Activated naive CD4-positive, alpha-beta T cell treated with anti-CD3 and anti-CD28 coated beads, Interleukin-2, amount 10 ng/mL, durations not matched to agents 7 days and 5 days (primary cell): ENCODE measurements around the gene MICALL2.

Source experiments
- CTCF ChIA-PET: fragments of 350-600 bp; sonication (Branson Sonifier 250); formaldehyde crosslinking; loops from one replicate; lab custom pipeline; 2021; ENCODE audit warnings: antibody characterized with exemption; lab: Charles Lee
- DNase-seq: peaks from one replicate; pipeline ENCODE4 v3.0.0-alpha.2; 2020
- H3K27ac Mint-ChIP-seq: one replicate; pipeline ENCODE4 v1.8.0; 2021; ENCODE audit warnings: mild to moderate bottlenecking, moderate library complexity, mixed read lengths
- H3K27me3 Mint-ChIP-seq: one replicate; pipeline ENCODE4 v1.8.0; 2021; ENCODE audit warnings: mild to moderate bottlenecking, mixed read lengths
- H3K36me3 Mint-ChIP-seq: one replicate; pipeline ENCODE4 v1.8.0; 2021; ENCODE audit warnings: mixed read lengths
- H3K4me1 Mint-ChIP-seq: one replicate; pipeline ENCODE4 v1.8.0; 2021; ENCODE audit warnings: mixed read lengths
- H3K4me3 Mint-ChIP-seq: one replicate; pipeline ENCODE4 v1.8.0; 2021; ENCODE audit warnings: mild to moderate bottlenecking, moderate library complexity, mixed read lengths
- H3K9me3 Mint-ChIP-seq: one replicate; pipeline ENCODE4 v1.8.0; 2021; ENCODE audit warnings: mixed read lengths

Gene MICALL2

DNA sequence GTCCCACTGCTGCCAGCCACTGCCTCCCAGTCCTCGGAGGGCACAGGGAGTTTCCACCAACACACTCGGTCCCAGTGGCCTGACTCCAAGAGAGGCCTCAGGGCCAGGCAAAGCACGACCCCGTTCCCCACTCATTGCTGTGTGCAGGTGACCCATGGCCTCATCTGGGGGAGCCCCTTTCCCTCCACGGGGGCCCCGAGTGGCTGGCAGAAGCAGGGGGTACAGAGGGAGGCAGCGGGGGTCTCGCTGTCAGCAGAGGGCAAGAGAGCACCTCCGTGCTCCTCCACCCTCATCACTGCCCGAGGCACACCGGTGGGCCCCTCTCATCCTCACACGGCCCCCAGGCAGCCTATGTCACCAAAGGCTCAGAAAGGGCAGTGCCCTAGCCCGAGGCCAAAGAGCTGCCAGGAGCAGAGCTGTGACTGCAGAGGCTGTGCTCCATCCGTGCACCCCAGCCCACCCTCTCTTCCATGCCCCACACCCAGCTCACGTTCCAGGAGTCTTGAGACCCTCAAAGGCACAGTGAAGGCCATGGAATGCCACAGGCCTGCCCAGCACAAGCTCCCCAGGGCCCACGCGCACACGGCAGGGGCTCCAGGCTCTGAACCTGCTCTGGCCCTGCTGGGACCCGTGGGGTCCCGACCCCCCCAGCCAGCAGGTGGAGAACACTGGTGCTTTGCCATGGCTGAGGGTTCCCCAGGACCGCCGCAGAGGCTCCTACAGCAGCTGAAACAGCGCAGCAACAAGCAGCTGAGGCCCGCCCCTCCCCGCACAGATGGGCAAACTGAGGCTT, 25.9 kb downstream of the MICALL2 start:
- Mint-ChIP-seq H3K4me3 (no peak overlapping the region), H3K27me3 (peaks cover 13% of the 10 kb centered on the region), H3K9me3 (no peaks in the 10 kb centered on the region), H3K36me3 (no peaks in the 10 kb centered on the region), H3K4me1 (peaks cover 2% of the 10 kb centered on the region), H3K27ac (no peak overlapping the region)
- no peak for DNase-seq
- CTCF ChIA-PET, result interaction anchor here (0.9 to 3.9 kb wide), 8 partner anchors 11 to 240 kb away, joined by 3 to 38 read pairs (median 5); no protein-coding TSS in a partner anchor

- H3K4me3 Mint-ChIP-seq, result no peak overlapping the region
- H3K36me3 Mint-ChIP-seq, result no peaks in the 10 kb centered on the region
- peaks cover 13% of the 10 kb centered on the region for H3K27me3 Mint-ChIP-seq
- H3K9me3 Mint-ChIP-seq, result no peaks in the 10 kb centered on the region
- peak; percentile 85 for DNase-seq
- CTCF ChIA-PET, result interaction anchor here (0.8 to 3.9 kb wide), 14 partner anchors 10 to 439 kb away, joined by 3 to 38 read pairs (median 4); no protein-coding TSS in a partner anchor
- no peak overlapping the region for H3K27ac Mint-ChIP-seq
- H3K4me1 Mint-ChIP-seq, result peaks cover 2% of the 10 kb centered on the region
Measured at GRCh38 chr7:1432411-1433082, 26.7 kb downstream of the MICALL2 start.

GRCh38 chr7:1431634-1432380, 27.5 kb downstream of the MICALL2 start:
- peaks cover 2% of the 10 kb centered on the region for H3K4me1 Mint-ChIP-seq
- H3K36me3 Mint-ChIP-seq, result no peaks in the 10 kb centered on the region
- peaks cover 13% of the 10 kb centered on the region for H3K27me3 Mint-ChIP-seq
- CTCF ChIA-PET, result interaction anchor here (0.7 to 3.9 kb wide), 15 partner anchors 8 to 438 kb away, joined by 3 to 38 read pairs (median 4); no protein-coding TSS in a partner anchor
- no peak for DNase-seq
- no peak overlapping the region for H3K4me3 Mint-ChIP-seq
- H3K9me3 Mint-ChIP-seq, result no peaks in the 10 kb centered on the region
- no peak overlapping the region for H3K27ac Mint-ChIP-seq

- Mint-ChIP-seq H3K36me3 (no peaks in the 10 kb centered on the region), H3K9me3 (no peaks in the 10 kb centered on the region), H3K4me1 (peaks cover 2% of the 10 kb centered on the region), H3K27me3 (peaks cover 15% of the 10 kb centered on the region), H3K4me3 (no peak overlapping the region), H3K27ac (no peak overlapping the region)
- DNase-seq, result no peak
- CTCF ChIA-PET, result interaction anchor here (0.7 to 3.9 kb wide), 5 partner anchors 9 to 238 kb away, joined by 3 to 38 read pairs (median 5); no protein-coding TSS in a partner anchor
Measured at GRCh38 chr7:1431226-1431625, 28.0 kb downstream of the MICALL2 start.

DNA sequence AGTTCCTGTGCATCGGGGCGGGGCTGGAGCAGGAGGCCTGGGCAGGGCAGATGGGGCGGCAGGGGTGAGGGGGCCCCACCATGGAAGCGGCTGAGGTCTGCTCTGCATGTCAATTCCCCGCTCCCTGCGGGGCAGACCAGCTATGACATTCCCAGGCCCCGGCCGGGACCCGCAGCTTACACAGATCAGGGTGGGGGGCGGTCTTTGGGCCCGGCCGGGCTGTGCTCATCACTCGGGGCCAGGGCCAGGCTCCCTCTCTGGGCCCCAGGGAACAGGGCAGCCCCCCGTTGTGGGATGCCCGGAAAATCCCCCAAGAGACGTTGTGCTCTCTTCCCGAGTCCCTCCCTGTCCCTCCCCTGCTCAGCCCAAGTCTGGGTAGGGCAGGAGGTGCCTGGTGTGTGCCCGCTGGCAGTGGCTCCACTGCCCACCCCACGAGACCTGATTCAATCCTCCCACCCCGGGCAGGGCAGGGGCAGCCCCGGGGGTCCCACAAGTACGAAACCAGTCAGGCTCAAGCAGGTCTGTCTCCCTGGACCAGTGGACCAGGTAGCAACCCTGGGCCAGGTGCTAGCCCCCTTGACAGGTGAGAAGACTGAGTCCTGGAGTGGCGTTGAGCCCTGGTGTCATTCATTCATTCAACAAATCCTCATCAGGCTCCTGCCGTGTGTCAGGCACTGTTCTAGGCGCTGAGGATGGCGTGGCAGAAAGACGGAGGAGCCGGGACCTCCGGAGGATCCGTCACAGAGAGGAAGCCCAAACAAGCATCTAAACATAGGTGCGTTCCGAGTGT, 29.0 kb downstream of the MICALL2 start:
- Mint-ChIP-seq H3K4me3 (no peak overlapping the region), H3K9me3 (no peaks in the 10 kb centered on the region), H3K27me3 (peaks cover 24% of the 10 kb centered on the region), H3K4me1 (peaks cover 2% of the 10 kb centered on the region), H3K36me3 (no peaks in the 10 kb centered on the region), H3K27ac (no peak overlapping the region)
- DNase-seq, result no peak
- CTCF ChIA-PET, result interaction anchor here (3.9 kb wide), 1 partner anchor 237 kb away, joined by 38 read pairs; no protein-coding TSS in a partner anchor

DNA sequence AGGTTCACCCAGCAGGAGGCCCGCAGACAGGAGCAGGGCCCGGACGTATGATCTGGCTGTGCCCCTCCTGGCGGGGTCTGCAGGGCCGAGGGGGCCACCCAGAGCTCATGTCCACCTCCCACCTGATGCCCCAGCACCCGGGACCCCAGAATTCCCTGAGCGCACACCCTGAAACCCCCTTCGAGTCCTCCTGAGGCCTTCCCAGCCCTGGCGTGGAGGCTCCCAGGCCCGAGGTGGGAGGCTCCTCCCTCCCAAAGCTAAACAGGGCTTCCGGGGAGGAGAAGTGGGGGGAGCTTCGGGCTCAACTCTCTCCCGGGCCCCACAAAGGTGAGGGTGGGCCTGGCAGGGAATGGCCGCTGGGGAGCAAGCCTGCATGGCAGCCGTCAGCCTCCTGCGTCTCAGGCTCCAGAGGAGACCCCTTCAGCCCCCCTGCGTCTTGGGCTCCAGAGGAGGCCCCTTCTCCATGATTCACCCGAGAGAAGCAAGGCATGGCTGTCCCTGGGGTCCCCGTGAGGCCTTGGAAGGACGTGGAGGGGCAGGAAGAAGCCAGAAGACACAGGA, 30.2 kb downstream of the MICALL2 start:
- DNase-seq, result no peak
- Mint-ChIP-seq H3K36me3 (no peaks in the 10 kb centered on the region), H3K4me3 (no peak overlapping the region), H3K9me3 (no peaks in the 10 kb centered on the region), H3K4me1 (peaks cover 2% of the 10 kb centered on the region), H3K27me3 (peaks cover 33% of the 10 kb centered on the region), H3K27ac (no peak overlapping the region)
- CTCF ChIA-PET, result interaction anchor here (1.5 kb wide), 1 partner anchor 45 kb away, joined by 3 read pairs; no protein-coding TSS in a partner anchor

DNA sequence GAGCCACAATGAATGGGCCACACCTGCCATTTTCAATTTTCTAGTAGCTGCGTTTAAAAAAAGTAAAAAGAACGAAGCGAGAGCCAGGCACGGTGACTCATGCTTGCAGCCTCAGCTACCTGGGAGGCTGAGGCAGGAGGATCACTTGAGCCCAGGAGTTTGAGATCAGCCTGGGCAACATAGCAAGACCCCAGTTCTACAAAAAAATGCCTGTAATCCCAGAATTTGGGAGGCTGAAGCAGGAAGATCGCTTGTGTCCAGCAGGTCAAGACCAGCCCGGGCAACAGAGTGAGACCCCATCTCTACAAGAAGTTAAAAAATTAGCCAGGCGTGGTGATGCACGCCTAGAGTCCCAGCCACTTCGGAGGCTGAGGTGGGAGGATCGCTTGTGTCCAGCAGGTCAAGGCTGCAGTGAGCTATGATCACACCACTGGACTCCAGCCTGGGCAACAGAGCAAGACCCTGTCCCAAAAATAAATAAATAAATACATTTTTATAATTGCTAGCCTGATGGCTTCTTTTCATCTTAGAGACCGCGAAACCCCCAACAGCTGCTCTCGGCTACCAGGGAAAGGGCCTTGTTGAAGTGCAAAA, 32.1 kb downstream of the MICALL2 start:
- Mint-ChIP-seq H3K4me3 (no peak overlapping the region), H3K4me1 (no peaks in the 10 kb centered on the region), H3K27me3 (peaks cover 43% of the 10 kb centered on the region), H3K36me3 (no peaks in the 10 kb centered on the region), H3K9me3 (no peaks in the 10 kb centered on the region), H3K27ac (no peak overlapping the region)
- no peak for DNase-seq
- CTCF ChIA-PET, result interaction anchor here (1.5 kb wide), 1 partner anchor 47 kb away, joined by 3 read pairs; no protein-coding TSS in a partner anchor

- Mint-ChIP-seq H3K27ac (no peak overlapping the region), H3K36me3 (no peaks in the 10 kb centered on the region), H3K4me3 (no peak overlapping the region), H3K9me3 (no peaks in the 10 kb centered on the region), H3K27me3 (peaks cover 47% of the 10 kb centered on the region), H3K4me1 (no peaks in the 10 kb centered on the region)
- CTCF ChIA-PET, result interaction anchor here (0.7 kb wide), 1 partner anchor 22 kb away, joined by 3 read pairs; no protein-coding TSS in a partner anchor
- DNase-seq, result no peak
Measured at GRCh38 chr7:1426474-1426873, 32.8 kb downstream of the MICALL2 start.

DNA sequence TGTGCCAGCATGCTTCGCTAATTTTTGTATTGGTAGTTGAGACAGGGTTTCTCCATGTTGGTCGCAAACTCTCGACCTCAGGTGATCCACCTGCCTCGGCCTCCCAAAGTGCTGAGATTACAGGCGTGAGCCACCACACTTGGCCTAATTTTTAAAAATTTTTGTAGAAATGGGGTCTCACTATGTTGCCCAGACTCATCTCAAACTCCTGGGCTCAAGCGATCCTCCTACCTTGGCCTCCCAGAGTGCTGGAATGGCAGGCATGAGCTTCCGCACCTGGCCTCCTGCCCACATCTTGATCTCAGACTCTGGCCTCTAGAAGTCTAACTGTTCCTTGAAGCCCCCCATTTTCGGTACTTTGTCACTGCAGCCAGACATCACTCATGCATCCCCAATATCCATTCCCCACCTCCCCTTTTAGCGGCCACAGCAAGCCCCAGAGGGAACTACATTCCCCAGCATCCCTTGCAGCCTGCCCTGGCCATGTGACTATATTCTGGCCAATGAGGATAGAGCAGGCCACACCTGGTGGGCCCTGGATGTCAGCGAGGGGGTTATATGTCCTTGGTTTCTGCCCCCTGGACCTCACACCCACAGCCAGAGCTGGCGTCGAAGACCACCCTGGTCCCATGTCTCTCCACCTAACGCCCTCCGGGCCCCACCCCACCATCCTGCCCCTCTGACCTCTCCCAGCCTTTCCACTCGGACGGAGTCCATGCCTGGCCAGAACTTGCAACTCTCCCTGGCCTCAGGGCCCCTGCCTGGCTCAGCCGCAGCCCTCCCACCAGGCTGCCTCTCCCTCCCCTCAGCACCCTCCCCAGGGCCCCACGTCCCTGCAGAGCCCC, 33.8 kb downstream of the MICALL2 start:
- Mint-ChIP-seq H3K36me3 (no peaks in the 10 kb centered on the region), H3K27ac (no peak overlapping the region), H3K4me1 (no peaks in the 10 kb centered on the region), H3K4me3 (no peak overlapping the region), H3K27me3 (peaks cover 46% of the 10 kb centered on the region), H3K9me3 (no peaks in the 10 kb centered on the region)
- no peak for DNase-seq
- CTCF ChIA-PET, result interaction anchor here (0.7 kb wide), 1 partner anchor 23 kb away, joined by 3 read pairs; no protein-coding TSS in a partner anchor

DNA sequence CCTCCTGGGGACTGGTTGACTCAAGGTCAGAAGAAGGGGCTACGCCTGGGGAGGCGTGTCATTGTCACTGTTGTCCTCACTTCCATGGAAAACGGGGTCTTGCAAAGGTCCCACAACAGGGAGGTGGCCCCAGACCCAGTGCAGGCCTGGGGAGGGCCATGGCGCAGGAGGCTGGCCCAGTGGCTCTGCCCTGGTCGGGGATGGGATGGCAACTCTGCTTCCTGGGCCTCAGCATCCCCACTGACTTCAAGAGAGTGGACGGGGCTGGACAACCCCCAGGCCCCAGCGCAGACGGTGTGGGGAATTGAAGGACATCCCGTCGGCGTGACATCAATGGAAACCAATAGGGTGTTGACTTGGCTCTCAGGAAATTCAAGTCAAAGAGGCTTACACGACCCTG, 35.2 kb downstream of the MICALL2 start:
- H3K9me3 Mint-ChIP-seq, result no peaks in the 10 kb centered on the region
- CTCF ChIA-PET, result interaction anchor here (1.0 kb wide), 1 partner anchor 11 kb away, joined by 3 read pairs; no protein-coding TSS in a partner anchor
- H3K27me3 Mint-ChIP-seq, result peaks cover 58% of the 10 kb centered on the region
- H3K4me1 Mint-ChIP-seq, result peaks cover 4% of the 10 kb centered on the region
- H3K36me3 Mint-ChIP-seq, result no peaks in the 10 kb centered on the region
- no peak overlapping the region for H3K4me3 Mint-ChIP-seq
- H3K27ac Mint-ChIP-seq, result no peak overlapping the region
- no peak for DNase-seq

DNA sequence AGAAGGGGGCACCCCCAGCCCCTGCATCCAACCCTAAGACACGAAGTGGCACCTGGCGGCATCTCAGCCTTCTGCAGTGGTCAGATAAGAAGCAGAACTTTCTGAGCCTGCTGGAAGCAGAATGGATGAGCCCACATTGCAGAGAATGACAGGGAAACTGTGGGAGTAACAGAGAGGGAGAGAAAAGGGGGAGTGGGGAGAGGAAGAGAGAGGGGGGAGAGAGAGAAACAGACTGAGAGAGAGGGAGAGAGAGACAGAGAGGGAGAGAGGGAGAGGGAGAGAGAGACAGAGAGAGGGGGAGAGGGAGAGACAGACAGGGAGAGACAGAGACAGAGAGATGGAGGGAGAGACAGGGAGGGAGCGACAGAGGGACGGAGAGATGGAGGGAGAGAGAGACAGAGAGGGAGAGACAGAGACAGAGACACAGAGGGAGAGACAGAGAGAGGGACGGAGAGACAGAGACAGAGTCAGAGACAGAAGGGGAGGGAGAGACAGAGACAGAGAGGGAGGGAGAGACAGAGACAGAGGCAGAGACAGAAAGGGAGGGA, 35.9 kb downstream of the MICALL2 start:
- Mint-ChIP-seq H3K9me3 (no peaks in the 10 kb centered on the region), H3K4me1 (peaks cover 9% of the 10 kb centered on the region), H3K4me3 (no peak overlapping the region), H3K36me3 (no peaks in the 10 kb centered on the region), H3K27ac (no peak overlapping the region), H3K27me3 (peaks cover 64% of the 10 kb centered on the region)
- DNase-seq, result no peak
- CTCF ChIA-PET, result interaction anchor here (0.7 to 1.3 kb wide), 2 partner anchors 9 to 229 kb away, joined by 3 to 10 read pairs; no protein-coding TSS in a partner anchor
